HEK293 (cell line): ENCODE measurements around the gene AATF.

Source experiments
- ZBTB7A ChIP-seq: fragments of 450-650 bp; formaldehyde crosslinking; IDR thresholded peaks from 2 replicates; pipeline ENCODE4 v1.5.1; 2016; ENCODE audit warnings: low read depth, missing biosample characterization, missing genetic modification characterization
- ZNF366 ChIP-seq: fragments of 450-650 bp; formaldehyde crosslinking; conservative IDR thresholded peaks from 2 replicates; pipeline ENCODE4 v1.5.1; 2016; ENCODE audit warnings: missing biosample characterization, missing genetic modification characterization
- TF ChIP-seq, protein P1 (sequence below): fragments of 450-650 bp; formaldehyde crosslinking; IDR thresholded peaks from 2 replicates; pipeline ENCODE4 v1.5.1; 2016; ENCODE audit warnings: missing biosample characterization, missing genetic modification characterization

DNA sequence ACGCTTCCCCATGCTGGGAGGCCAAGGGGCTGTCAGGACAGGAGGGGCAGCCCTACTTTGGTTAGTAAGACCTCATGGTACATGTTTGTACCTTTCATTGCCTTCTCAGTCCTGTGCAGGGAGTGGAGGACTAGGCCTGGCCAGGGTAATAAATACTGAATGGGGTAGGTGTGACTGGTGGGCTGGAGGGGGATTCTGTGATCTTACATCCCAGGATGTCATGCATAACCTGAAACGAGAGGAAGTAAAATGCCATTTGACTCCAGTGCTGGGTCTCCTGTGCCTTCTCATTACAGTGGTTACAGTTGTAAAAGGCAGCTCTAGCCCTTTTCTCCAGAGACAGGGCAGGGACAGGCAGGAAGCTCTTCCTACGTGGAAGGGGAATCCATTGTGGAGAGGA lies 138.2 kb downstream of the AATF start:
- TF ChIP-seq, protein P1, sequence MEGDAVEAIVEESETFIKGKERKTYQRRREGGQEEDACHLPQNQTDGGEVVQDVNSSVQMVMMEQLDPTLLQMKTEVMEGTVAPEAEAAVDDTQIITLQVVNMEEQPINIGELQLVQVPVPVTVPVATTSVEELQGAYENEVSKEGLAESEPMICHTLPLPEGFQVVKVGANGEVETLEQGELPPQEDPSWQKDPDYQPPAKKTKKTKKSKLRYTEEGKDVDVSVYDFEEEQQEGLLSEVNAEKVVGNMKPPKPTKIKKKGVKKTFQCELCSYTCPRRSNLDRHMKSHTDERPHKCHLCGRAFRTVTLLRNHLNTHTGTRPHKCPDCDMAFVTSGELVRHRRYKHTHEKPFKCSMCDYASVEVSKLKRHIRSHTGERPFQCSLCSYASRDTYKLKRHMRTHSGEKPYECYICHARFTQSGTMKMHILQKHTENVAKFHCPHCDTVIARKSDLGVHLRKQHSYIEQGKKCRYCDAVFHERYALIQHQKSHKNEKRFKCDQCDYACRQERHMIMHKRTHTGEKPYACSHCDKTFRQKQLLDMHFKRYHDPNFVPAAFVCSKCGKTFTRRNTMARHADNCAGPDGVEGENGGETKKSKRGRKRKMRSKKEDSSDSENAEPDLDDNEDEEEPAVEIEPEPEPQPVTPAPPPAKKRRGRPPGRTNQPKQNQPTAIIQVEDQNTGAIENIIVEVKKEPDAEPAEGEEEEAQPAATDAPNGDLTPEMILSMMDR (tag by site-specific recombination), result no peak
- TF ChIP-seq ZNF366 (tag by site-specific recombination) (no peak), ZBTB7A (tag by site-specific recombination) (no peak)
